ENCODE data around the gene MMS19.
"Not testable (repeated sequence)": the region's sequence is repeated elsewhere in the genome, so short reads cannot be mapped to it uniquely, and the experiment has no call there.

MMS19 gene

DNA sequence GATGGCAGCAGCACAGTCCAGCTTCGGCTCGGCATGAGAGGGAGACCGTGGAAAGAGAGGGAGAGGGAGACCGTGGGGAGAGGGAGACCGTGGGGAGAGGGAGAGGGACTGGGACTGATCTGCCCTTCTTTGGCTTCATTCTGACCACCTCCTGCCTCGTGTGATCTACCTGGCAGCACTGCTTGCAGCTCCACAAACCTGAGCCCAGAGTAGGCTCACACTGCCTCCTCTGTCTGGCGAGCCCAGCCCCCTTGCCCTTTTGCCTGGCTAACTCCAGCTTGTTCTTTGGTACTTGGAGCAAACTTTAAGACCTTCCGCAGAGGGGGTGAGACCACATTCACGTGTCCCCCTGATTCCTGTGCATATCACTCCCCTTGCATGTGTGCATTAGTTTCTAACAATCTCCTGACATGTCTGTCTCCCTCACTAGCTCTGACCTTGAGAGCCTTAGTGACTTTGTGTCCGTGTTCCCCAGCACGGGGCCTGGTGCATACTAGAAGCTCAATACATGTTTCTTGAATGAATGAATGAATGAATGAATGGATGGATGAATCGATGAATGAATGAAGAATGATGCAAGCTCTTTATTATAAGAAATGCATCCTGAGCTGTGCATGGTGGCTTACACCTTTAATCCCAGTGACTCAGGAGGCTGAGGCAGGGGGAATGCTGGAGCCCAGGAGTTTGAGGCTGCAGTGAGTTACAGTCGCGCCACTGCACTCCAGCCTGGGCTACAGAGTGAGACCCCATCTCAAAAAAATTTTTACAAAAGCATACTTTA, 31.7 kb upstream of the MMS19 start:
- no peak for DNase-seq (ENCODE audit: extremely low read depth in 1 of 2, low read depth in 1 of 2)

DNA sequence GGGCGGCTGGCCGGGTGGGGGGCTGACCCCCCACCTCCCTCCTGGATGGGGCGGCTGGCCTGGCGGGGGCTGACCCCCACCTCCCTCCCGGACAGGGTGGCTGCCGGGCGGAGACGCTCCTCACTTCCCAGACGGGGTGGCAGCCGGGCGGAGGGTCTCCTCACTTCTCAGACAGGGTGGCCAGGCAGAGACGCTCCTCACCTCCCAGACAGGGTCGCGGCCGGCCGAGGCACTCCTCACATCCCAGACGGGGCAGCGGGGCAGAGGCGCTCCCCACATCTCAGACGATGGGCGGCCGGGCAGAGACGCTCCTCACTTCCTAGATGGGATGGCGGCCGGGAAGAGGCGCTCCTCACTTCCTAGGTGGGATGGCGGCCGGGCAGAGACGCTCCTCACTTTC, 30.7 kb upstream of the MMS19 start:
- DNase-seq (ENCODE audit: extremely low read depth in 1 of 2, low read depth in 1 of 2): not testable (repeated sequence)

DNA sequence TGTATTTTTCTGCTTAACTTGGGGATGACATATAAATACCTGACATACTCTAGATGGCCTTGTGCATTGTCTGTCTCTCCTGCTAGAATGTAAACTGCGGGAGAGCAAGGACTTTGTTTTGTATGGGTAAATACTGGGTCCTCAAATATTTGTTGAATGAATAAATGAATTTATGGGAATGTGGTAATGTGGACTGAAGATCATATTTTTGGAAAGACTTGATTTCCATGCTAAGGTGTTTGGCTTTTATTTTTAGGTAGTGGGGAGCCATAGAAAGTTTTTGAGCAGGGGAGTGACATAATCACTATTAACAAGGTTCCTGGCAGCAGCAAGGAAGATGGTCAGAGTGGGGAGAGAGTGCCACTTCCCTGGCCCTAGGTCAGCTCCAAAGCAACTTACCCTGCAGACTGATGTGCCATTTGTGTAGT, 27.5 kb upstream of the MMS19 start:
- no peak for DNase-seq (ENCODE audit: extremely low read depth in 1 of 2, low read depth in 1 of 2)

DNA sequence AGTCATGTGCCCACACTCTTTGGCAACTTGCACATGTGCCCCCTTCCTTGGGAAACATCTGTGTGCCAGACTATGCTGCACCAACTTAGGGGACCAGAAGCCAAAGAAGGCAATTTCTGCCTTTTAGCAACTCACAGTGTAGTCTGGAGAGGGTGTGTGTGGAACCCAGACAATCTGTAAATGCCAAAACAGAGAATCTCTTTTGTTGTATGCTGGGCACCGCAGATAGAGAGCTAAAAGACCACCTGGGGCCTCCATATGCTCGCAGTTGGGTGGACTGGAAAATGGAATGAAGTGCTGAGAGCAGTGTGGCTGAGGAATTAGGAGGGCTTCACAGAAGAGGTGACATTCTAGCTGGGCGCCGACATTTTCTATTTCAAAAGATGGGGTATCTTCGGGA, 26.9 kb upstream of the MMS19 start:
- DNase-seq (ENCODE audit: extremely low read depth in 1 of 2, low read depth in 1 of 2): no peak

DNA sequence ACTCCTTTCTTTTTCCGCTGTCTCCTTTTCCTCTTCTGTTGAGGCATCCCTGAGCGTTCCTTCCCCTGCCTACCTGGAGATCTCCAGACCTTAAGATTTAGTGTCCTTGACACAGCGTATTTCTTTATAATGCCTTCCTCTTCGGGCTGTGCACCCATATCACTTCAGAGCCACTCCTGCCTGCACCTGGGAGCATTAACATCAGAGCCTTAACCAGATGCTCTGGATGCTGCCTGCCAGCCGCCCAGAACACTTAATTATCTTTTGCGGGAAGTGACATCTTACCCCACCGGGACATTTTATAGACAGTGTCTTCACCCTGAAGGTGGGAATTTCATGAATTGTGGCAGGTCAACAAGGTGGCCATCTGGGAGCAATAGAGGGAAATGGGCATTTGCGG, 24.7 kb upstream of the MMS19 start:
- DNase-seq (ENCODE audit: extremely low read depth in 1 of 2, low read depth in 1 of 2): no peak

DNA sequence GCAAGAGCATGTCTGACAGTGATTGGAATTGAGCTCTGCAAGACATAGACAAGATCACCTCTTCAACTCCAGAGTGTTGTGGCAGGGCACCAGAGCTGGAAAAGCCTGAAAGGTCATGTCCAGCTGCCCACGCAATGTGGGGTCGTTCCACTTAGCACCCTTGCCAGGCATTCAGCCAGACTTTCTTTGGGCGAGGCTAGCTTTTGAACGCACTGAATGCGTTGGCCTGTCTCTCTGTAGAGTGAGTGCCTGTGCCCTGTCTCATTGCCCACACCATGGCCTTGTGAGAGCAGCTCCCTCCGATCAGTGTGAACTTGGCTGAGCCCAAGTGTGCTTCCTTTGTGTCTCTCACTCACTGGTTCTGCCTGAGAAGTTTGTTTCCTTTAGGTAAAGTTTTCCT, 23.8 kb upstream of the MMS19 start:
- no peak for DNase-seq (ENCODE audit: extremely low read depth in 1 of 2, low read depth in 1 of 2)

DNA sequence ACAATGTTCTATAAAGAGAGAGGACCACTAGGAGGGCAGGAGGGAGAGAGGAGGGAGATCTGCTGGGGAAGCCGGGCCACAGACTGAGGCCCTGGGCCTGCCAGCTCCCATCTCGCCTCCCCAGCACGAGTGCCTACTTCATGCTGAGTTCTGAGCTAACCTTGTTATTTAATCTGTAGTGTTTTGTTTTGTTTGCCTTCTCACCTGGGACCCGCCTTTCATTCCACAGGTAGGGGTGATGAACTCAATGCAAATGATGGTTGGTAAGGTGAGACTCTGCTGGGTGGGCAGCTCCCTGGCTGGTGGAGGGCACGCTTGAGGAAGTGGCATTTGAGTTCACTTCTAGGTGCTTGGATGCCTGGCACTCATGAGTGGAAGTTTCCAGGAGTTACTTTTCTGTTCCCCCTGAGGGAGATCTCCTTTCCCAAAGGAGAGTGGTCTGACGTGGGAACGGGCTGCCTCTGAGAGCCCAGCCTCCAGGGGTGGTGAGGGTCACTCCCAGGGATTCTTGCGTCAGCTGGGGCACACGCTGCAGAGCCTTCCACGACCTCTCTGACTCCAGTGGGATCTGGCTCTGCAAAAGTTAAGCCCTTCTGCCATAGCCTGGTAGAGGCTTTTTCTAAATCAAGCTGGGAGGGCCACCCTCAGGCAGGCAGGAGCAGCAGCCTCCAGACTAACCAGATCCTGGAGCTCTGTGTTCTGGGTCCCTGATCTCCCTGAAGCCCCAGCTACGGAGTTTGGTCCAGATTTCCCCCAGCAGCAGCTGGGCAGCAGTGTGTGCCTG, 22.9 kb upstream of the MMS19 start:
- DNase-seq (ENCODE audit: extremely low read depth in 1 of 2, low read depth in 1 of 2): no peak

DNA sequence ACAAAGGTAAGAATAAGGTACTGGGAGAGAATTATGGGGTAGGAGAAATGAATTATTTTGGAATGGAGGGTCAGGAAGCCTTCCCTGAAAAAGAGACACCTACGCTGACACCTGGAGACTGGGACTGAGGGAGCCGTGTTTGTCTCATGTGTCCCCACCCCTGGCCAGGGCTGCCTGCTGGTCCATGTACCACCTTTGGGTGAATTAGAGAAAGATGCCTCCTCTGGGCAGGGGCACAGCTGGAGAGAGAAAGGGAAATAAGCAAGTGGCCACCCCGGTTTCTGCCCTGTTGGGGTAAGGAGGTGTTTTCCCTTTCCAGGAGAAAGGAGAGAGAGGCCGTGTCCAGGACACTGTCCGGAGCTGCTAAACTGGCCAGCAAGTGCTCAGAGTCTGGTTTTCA, 22.3 kb upstream of the MMS19 start:
- no peak for DNase-seq (ENCODE audit: extremely low read depth in 1 of 2, low read depth in 1 of 2)

DNA sequence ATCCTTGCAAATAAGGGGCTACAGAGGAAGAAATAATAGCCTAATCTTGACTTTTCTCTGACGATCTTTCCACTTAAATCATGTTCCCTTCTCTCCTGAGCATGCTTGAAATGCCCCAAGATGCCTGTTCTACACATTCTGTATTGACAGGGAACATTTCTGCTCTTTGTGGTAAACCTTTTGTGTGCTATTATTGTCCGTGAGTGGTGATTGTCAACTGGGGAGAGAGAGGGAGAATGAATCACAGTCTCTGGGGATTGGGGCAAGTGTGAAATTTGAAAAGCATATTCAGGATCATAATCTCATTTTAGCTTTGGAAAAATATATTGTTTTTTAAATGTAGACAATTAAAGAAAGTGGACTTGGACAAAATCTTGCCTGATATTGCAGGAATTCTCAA, 21.1 kb upstream of the MMS19 start:
- no peak for DNase-seq (ENCODE audit: extremely low read depth in 1 of 2, low read depth in 1 of 2)

DNA sequence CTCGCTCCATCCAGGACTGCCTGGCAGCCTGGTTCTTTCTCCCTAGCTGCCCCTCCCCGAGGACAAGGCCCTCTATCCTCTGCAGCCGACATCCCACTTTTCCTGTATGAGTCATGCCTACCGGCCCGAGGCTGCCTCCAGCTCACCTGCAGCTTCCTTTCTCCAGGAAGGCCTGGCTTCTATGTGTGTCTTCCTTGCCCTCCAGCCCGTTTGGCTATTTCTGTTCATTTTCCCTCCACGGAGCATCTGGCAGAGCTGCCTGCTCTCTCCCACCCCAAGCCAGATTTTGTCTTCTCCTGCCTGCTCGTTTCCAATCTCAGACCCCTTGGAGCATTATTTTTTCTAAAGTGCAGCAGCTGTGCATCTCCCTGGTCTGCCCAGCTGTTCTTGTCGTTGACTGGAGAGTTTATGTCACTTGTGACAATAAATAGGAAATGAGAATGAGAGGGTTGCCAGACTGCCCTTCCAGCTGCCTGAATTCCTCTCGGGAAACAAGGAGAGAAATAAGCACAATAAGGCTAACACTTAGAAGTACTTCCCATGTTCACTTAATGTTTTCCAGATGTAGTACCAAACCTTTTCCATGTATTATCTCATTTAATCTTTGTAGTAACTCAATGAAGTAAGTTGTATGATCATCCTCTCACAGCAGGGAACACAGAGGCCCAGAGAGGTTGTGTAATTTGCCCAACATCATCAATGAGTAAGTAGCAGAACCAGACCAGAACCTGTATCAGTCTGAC, 20.2 kb upstream of the MMS19 start:
- DNase-seq (ENCODE audit: extremely low read depth in 1 of 2, low read depth in 1 of 2): no peak

DNA sequence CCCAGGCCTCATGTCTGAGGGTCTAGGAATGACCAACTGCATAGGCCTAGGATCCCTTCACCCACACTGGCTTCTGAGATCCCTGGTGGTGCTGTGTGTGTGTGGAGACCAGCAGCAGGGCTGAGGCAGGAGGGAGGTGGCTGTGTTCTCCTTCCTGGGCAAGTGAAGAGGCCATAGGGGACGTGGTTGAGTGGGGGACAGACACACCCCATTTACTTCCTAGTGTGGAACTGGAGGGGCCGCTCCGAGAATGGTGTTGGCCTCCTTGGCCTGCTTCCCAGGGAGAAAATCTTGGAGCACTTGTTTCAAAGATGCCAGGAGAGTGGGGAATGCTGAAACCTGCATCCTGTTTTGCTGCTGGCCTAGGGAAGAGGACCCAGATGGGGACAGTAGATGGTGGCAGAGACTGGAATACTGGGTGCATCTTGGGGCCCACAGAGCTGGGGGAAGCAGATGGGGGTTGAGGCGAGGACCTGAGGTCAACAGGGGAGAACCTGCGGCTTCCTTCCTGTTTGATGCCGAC, 19.6 kb upstream of the MMS19 start:
- no peak for DNase-seq (ENCODE audit: extremely low read depth in 1 of 2, low read depth in 1 of 2)

DNA sequence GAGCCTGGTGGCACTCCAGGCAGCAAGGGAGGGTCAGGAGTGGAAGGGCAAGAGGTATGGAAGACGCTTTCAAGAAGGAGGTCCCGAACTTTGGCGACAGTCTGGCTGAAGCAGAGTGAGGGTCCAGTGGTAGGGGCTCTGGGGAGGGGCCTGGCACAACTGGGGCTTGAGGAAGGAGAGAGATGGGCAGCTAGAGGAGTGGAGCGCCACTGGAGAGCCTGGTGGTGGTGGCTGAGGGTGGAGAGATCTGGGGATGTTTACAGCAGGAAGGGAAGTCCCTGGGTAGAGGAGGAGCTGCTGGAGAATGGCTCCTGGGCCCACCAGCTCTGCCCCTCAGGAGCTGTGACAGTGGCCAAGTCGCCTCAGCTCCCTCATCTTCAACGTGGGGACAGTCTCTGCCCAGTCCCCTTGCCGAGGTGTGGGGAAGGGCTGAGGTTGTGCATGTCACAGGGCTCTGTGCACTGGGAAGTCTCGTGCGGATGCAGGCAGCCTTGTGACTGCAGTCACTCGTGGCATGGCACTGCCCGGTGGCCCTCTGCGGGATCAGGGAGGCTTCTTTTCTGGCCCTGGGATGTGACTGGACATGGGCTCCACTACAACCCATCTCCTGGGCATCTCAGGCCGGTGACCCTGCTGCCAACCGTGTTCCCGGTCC, 19.0 kb upstream of the MMS19 start:
- no peak for DNase-seq (ENCODE audit: extremely low read depth in 1 of 2, low read depth in 1 of 2)

DNA sequence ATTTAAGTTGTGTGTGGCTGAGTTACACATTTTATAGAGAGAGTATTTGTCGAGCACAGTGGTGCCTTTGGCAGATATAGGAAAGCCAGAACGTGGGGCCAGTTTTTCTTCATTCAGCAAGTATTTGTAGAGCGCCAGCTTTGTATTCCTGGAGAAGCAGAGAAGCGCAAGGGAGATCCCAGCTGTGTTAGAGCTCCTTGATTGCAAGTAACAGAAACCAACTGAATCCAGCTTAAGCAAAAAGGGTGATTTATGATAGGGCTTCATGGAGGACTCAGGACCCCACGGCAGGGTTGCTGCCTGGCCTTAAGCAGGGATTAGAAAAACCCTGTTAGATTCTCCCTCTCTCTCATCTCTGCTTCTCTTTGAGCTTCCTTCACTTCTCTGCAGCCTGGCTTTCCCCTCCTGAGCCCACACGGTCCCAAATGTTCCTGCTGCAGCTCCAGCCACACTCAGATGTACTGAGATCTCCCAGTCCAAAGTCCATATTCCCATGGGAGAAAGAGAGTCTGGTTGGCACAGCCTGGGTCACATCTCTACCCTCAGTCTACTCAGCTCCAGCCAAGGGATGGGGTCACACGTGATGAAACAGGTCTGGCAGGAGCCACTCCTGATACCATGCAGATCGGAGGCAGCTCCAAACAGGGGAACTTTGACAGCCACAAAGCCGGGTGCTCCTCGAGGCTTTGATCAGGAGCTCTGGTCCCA, 17.2 kb upstream of the MMS19 start:
- no peak for DNase-seq (ENCODE audit: extremely low read depth in 1 of 2, low read depth in 1 of 2)

DNA sequence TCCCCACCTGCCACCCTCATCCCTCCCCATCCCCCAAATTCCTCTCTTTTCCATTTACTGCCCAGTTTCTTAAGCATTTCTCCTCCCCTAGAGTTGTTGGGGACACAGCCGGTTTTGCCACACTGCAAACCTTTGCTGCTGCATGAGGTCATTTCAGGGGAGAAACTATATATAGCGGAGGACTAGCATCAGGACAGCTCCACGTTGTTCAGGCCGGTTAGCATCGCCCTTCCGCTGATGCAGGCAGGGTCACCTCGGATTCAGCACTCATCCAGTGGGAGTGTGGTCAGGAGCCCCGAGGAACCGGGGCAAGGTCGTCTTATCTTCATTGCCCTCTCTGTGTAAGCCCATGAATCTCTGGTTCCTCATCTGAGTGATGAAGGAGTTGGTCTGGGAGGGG, 16.1 kb upstream of the MMS19 start:
- no peak for DNase-seq (ENCODE audit: extremely low read depth in 1 of 2, low read depth in 1 of 2)

DNA sequence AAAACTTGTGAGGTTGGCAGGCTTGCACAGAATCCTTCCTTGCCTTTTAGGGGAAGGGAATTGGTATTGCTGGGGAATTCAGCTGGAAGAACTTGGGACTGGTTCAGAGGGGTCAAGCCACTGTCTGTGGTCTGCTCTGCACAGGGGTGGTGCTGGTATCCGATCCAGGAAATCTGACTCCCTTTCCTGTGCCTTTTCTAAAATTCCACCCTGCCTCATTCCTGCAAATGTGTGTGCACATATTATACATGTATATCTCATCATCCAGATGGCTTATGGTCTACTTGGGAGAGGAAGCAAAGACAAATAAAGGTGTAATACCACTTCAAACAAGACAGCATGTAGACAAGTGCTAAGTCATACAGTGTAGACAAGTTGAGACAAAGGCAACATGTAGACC, 14.8 kb upstream of the MMS19 start:
- DNase-seq (ENCODE audit: extremely low read depth in 1 of 2, low read depth in 1 of 2): no peak

DNA sequence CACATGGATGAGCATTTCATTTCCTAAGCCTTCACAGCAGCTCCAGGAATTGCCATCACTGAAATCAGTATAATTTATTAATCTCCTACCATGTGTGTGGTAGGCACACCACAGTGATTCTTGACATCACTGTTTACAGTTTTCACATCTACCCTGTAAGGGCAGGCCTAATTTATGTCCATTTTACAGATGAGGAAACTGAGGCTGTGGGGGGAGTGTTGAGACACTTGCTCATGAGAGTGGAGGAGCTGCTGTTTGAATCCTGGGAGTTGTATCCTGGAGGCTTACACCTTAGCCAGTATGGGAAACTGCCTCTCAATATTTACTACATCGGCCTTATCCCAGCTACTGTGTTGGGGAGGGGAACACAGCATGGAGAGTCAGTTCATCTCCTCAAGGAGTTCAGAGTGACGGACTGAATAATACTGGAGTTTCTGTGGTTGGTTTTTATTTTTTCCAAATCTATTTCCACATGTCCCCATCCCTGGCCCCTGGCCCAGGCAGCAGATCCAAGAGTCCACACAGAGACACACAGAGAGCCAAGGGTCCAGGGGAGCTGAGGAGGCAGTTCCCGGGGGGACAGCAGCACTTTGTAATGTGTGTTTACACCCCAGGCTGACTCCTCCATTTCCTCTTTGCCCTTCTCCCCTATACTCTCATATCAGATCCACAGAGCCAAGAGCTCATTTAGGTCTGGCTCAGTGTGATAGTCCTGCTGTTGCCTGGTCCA, 13.7 kb upstream of the MMS19 start:
- DNase-seq (ENCODE audit: extremely low read depth in 1 of 2, low read depth in 1 of 2): no peak

DNA sequence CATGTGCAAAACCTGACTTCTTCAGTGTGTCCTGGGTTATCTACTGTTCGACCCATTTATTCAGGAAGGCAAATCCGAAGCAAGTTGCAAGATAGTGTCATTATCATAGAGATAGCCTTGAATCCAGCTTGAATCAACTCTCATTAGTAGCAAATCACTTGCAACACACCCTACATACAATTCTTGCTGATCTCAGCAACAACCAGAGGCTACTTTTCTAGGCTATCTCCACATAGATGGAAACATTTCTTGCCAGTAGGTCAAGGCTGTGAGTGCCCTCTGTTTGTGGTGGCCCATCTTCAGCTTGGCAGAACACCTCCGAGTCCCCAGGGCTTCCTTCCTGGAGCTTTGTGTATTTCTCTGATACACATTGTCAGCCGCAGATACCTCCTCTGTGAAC, 12.5 kb upstream of the MMS19 start:
- DNase-seq (ENCODE audit: extremely low read depth in 1 of 2, low read depth in 1 of 2): no peak

DNA sequence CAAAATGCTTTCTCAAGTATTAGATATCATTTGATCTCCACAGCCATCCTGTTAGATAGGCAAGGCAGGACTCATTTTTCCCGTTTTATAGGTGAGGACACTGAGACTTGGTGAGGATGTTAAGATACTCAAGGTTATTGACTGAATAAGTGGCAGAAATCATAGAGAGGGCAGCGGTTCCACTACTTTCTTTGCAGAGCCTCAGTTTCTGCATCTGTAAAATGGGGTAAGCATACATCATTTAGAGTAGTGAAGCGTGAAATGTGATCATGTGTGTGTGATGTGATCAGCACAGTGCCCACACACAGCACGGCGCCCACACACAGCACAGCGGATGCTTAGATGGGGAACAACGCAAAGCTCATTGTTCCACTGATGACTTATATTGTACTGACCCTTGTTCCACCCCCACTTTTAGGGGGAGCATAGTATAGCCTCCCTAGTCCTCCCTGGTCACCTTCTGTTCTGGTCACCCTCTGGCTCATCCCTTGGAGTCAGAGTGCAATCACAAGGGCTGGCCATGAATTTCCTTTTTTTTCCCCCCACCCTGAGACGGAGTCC, 11.0 kb upstream of the MMS19 start:
- DNase-seq (ENCODE audit: extremely low read depth in 1 of 2, low read depth in 1 of 2): no peak

DNA sequence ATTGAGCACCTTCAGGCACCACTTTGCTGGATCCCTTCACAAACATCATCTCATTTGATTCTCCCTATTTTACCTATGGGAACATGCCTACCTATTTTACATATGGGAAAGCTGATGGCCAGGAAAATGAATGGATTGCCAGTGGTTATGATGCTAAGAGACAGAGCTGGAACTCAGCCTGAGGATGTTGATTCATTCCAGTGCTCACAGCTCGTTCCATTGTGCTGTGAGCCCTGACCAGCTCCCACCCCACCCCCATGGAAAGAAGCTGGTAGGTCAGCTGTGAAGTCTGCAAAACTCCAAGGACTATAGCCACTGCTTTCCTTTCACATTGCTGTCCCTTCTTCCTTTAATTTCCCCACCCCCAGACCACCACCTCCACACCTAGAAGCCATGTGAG, 10.1 kb upstream of the MMS19 start:
- no peak for DNase-seq (ENCODE audit: extremely low read depth in 1 of 2, low read depth in 1 of 2)

Measured in activated CD8-positive, alpha-beta memory T cell treated with anti-CD3 and anti-CD28 coated beads for 1 hour (primary cell).